HG02678 (cell line): ENCODE results near the gene FCHSD2.
"Not testable (repeated sequence)": the region's sequence is repeated elsewhere in the genome, so short reads cannot be mapped to it uniquely, and the experiment has no call there.

Source experiments
- ATAC-seq: cut with Tn5 transposase; IDR thresholded peaks from one replicate; pipeline ENCODE4 v1.9.1; 2021; ENCODE audit warnings: mild to moderate bottlenecking, moderate library complexity; ENCODE audit not compliant: unreplicated experiment

FCHSD2 gene

GRCh38 chr11:72897506-72897905 is 244.6 kb downstream of the FCHSD2 start:
- ATAC-seq = no peak

DNA sequence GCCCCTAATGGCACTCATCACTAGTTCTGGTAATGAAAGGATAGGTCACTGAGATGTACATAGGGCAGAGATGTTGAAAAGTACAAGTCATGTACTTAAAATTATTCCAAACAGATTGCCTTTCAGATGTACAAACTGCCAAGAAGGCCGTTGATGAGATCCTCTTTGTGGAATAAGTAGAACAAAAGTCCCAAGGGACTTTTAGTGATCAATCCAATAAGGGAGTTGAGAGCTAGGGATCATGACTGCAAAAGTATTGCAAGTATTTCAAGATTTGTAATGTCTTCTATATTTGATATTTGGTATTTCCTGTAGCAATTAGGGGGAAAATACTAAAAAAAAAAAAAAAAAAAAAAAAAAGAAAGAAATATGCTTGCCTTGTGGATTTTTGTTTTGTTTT is 245.7 kb downstream of the FCHSD2 start:
- no peak for ATAC-seq

DNA sequence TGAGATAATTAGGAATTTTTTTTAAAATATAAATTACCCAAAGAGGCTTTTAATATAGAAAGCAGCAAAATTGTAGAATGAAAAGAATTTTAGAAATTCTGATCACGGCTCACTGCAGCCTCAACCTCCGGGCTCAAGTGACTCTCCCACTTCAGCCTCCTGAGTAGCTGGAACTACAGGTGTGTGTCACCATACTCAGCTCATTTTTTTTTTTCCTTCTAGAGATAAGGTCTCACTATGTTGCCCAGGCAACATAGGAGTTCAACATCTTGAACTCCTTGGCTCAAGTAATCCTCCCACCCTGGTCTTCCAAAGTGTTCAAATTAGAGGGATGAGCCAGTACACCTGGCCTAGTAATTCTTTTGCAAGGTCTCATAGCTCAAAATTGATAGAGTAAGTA is 251.2 kb downstream of the FCHSD2 start:
- no peak for ATAC-seq

- no peak for ATAC-seq
Observed at GRCh38 chr11:72886619-72887018, 255.5 kb downstream of the FCHSD2 start.

DNA sequence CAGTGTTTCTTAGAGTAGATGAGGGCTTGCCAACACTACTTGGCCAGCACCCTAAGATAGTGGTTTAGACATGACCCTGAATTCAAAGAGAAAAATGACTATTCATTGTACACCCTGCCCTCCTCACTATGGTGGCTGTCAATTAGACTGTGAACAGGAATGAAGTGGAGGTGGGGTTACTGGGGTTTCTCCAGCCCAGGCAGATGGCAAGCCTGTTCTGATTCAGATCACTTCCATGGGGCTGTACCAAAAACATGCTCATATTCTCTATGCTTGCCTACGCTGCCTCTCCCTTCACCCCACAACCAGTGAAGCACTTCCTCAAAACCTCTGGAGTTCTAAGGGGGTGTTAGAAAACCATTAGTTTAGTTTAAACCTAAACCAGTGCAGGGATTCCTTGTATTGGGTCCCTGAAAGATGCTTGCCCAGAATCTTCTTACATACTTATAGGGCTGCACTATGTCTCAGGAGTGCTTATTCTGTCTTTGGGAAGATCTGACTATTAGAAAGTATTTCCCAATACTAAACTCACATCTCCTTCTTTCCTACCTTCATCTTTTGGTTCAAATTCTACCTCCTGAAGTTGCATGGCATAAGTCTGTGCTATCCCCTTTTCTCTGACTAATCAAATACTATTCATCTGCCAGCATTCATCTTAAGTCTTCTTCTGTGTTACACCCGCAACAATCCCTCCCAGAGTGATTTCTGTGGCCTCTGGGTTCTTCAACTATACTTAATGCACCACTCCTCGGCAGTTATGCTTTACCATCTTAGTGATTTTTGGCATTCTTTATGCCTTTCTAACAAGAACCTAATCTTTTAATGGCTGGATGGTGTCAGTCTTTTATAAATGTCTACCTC is 256.1 kb downstream of the FCHSD2 start:
- no peak for ATAC-seq

DNA sequence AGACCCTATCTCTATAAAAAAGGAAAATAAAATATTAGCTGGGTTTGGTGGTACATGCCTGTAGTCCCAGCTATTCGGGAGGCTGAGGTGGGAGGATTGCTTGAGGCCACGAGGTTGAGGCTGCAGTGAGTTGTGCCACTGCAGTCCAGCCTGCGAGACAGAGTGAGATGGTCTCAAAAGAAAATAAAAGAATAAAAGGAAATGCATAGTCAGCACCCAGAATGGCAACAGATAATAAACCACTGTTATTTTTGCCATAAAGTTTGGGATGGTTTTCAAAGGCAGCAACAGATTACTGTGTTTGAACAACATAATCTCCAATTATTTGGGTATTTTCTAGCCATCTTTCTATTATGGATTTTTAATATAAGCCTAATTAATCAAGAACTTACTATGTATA is 266.0 kb downstream of the FCHSD2 start:
- no peak for ATAC-seq

- no peak for ATAC-seq
Observed at GRCh38 chr11:72875736-72876135, 266.4 kb downstream of the FCHSD2 start.

DNA sequence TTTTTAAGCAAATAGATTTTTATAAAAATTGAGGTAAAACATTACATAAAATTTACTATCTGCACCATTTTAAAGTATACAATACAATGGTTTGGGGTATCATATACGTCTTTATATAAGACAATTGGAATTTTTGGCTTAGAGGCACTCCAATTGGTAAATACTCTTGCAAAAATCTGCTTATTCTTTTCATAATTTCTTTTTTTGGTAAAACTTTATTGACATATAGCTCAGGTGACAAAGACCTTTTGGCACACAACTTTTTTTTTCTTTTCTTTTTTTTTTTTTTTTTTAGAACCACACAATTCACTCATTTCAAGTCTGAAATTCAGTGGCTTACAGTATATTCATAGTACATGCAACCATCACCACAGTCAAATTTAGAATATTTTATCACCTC is 270.1 kb downstream of the FCHSD2 start:
- ATAC-seq = no peak

DNA sequence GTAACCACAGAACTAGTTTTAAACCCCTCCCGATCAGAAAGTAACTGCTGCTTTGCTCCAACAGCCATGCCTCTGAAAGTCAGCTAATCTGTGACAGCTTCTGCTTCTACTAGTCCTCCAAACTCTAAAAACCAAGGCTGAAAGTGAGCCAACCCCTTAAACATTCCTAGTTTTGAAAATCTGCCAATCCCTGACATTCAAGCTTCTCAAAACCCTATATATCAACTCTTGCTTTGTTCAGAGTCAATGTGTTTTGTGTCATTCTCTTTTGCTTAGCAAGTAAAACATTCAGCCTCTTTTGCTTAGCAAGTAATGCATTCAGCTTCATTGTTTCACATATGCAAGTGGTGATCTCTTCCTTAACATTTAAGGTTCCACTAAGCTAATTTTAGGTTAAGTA is 271.0 kb downstream of the FCHSD2 start:
- ATAC-seq = no peak

- ATAC-seq = no peak
Observed at GRCh38 chr11:72869831-72870230, 272.3 kb downstream of the FCHSD2 start.

GRCh38 chr11:72867970-72868369 is 274.1 kb downstream of the FCHSD2 start:
- ATAC-seq = no peak

- ATAC-seq = no peak
Observed at GRCh38 chr11:72864702-72865655, 277.1 kb downstream of the FCHSD2 start.

- ATAC-seq = no peak
Observed at GRCh38 chr11:72863916-72864315, 278.2 kb downstream of the FCHSD2 start.

DNA sequence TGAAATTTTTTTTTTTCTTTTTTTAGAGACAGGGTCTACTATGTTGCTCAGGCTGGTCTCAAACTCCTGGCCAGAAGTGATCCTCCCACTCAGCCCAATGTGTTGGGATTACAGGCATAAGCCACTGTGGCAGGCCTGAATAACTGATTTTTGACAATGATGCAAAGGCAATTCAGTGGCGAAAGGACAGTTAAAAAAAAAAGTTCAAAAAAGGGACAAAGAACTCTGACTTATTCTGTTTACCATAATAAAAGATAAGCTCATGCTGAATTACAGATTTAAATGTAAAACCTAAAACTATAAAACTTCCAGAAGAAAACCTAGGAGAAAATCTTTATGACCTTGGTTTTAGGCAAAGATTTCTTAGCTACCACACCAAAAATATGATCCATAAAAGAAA is 279.0 kb downstream of the FCHSD2 start:
- no peak for ATAC-seq

- no peak for ATAC-seq
Observed at GRCh38 chr11:72860592-72860991, 281.5 kb downstream of the FCHSD2 start.

DNA sequence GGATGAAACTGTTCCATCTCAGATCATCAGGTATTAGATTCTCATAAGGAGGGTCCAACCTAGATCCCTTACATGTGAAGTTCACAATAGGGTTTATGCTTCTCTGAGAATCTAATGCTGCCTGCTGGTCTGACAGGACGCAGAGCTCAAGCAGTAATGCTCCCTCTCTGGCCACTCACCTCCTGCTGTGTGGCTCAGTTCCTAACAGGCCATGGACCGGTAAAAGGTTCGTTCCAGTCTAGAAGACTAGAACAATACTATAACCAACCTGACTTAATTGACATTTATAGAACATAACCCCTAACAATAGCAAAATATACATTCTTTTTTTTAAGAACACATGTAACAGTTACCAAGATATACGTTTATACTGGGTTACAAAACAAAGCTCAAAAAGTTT is 282.1 kb downstream of the FCHSD2 start:
- ATAC-seq = no peak

DNA sequence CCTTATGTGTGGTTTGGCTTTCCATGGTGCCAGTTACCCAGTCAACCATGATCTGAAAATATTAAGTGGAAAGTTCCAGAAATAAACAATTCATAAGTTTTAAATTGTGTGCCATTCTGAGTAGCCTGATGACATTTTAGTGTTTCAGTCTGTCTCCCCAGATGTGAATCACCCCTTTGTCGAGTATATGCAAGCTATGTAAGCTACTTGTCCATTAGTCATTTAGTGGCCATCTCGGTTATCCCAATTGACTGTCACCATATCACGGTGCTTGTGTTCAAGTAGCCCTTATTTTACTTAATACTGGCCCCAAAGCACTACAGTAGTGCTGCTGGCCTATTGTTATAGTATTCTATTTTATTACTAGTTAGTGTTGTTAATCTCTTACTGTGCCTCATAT is 283.0 kb downstream of the FCHSD2 start:
- ATAC-seq = no peak

- ATAC-seq = not testable (repeated sequence)
Observed at GRCh38 chr11:72858267-72858666, 283.9 kb downstream of the FCHSD2 start.

DNA sequence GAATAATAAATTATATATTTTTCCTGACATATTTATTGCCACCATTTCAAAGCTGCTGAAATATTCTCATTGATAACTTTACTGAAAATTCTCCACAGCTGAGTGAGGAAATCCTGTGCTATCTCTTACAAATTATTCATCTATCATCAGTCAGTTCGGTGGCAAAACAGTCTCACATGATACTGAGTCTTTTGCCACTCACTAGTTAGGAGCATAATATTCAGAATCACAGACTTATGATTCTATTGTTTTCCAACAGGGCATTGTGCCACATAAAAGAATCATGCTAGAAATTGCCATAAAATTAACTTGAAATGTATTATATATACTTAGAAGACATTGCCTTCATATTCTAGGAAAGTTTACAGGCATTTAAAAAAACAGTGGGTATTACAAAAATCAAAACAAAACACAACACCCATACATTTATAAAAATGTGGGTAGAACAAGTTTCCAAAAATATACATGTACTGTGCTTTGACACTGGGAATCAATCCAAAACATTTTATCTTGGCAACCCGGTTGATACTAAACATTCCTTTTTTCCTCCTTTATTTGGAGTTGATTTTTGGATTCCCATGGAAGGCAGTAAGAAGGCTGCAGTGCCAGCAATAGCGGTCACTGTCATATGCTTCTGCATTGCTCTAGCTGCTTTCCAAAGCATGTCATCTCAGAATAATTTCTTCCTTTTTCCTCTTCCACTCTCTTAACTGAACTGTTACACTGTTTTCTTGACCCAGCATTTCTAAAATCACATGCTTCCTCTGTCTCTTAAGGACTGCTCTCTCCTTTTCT is 285.4 kb downstream of the FCHSD2 start:
- ATAC-seq = no peak

DNA sequence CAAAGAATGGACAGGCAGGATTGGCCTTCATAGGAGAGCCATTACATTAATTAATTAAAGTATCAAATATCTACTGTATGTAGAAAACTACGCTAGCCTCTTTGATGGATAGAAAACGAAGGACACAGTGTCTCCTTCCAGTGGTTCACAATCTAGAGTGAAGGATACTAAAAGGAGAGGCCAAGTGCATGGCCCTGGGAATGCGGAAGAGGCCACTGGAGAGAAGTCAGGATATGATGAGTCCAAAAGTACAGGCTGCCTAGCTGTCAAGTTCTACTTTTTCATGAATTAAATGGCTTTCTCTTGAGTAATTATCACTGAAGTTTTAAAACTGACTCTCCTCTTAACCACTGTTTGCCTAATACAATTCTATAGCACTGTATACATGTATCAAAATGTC is 286.1 kb downstream of the FCHSD2 start:
- ATAC-seq = no peak

GRCh38 chr11:72851726-72852125 is 290.4 kb downstream of the FCHSD2 start:
- ATAC-seq = no peak
